Measurements from ENCODE around the gene LONP1.
A peak's percentile ranks its signal among the peaks of the same experiment; 100 is the strongest.
"Not testable (repeated sequence)": the region's sequence is repeated elsewhere in the genome, so short reads cannot be mapped to it uniquely, and the experiment has no call there.

Gene LONP1

GRCh38 chr19:5743630-5744029, 23.7 kb upstream of the LONP1 start:
- Histone ChIP-seq H3K4me3 (ENCODE audit: insufficient read length, low read depth) (no peak overlapping the region), H3K4me1 (ENCODE audit: insufficient read depth, insufficient read length) (peaks cover 3% of the 10 kb centered on the region), H3K36me3 (ENCODE audit: insufficient read depth, insufficient read length, low read length) (no peaks in the 10 kb centered on the region), H3K9ac (ENCODE audit: insufficient read length, low read depth) (no peak overlapping the region), H3K27me3 (ENCODE audit: insufficient read depth, insufficient read length) (no peaks in the 10 kb centered on the region), H3K9me3 (ENCODE audit: insufficient read depth, low read length) (no peaks in the 10 kb centered on the region)
- no peak for DNase-seq (ENCODE audit: low read depth, low spot score)
- TF ChIP-seq YY1 (IDR thresholded peaks at IDR 0.05; ENCODE audit: insufficient read depth, insufficient read length) = no peak
- TF ChIP-seq SUZ12 (IDR thresholded peaks at IDR 0.05; ENCODE audit: extremely low read depth, insufficient read depth, insufficient read length) = no peak

DNA sequence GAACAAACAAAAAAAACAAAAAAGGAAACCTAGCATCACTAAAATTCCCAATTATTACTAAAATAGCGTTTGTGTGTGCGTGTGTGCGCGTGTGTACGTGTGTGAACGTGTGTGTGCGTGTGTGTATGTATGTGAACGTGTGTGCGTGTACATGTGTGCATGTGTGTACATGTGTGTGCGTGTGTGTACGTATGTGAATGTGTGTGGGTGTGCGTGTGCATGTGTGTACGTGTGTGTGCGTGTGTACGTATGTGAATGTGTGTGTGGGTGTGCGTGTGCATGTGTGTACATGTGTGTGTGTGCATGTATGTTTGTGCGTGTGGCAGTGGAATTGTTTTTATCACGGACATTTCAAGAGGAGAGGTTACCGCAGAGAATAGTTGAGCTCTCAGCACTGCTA, 22.1 kb upstream of the LONP1 start:
- Histone ChIP-seq H3K27me3 (ENCODE audit: insufficient read depth, insufficient read length) (no peaks in the 10 kb centered on the region), H3K4me1 (ENCODE audit: insufficient read depth, insufficient read length) (peaks cover 3% of the 10 kb centered on the region), H3K9ac (ENCODE audit: insufficient read length, low read depth) (no peak overlapping the region), H3K9me3 (ENCODE audit: insufficient read depth, low read length) (no peaks in the 10 kb centered on the region), H3K4me3 (ENCODE audit: insufficient read length, low read depth) (no peak overlapping the region), H3K36me3 (ENCODE audit: insufficient read depth, insufficient read length, low read length) (no peaks in the 10 kb centered on the region)
- DNase-seq (ENCODE audit: low read depth, low spot score) = no peak
- TF ChIP-seq ZNF274 (IDR thresholded peaks at IDR 0.05; ENCODE audit: low read depth, low read length) = no peak
- no peak for TF ChIP-seq SUZ12 (IDR thresholded peaks at IDR 0.05; ENCODE audit: extremely low read depth, insufficient read depth, insufficient read length)
- TF ChIP-seq YY1 (IDR thresholded peaks at IDR 0.05; ENCODE audit: insufficient read depth, insufficient read length) = no peak

GRCh38 chr19:5738423-5738822, 18.5 kb upstream of the LONP1 start:
- no peaks in the 10 kb centered on the region for H3K9me3 ChIP-seq (ENCODE audit: insufficient read depth, low read length)
- DNase-seq (ENCODE audit: low read depth, low spot score) = no peak
- no peak overlapping the region for H3K9ac ChIP-seq (ENCODE audit: insufficient read length, low read depth)
- peaks cover 3% of the 10 kb centered on the region for H3K4me1 ChIP-seq (ENCODE audit: insufficient read depth, insufficient read length)
- no peak overlapping the region for H3K4me3 ChIP-seq (ENCODE audit: insufficient read length, low read depth)
- H3K27me3 ChIP-seq (ENCODE audit: insufficient read depth, insufficient read length) = no peaks in the 10 kb centered on the region
- no peaks in the 10 kb centered on the region for H3K36me3 ChIP-seq (ENCODE audit: insufficient read depth, insufficient read length, low read length)
- TF ChIP-seq YY1 (IDR thresholded peaks at IDR 0.05; ENCODE audit: insufficient read depth, insufficient read length) (no peak), SUZ12 (IDR thresholded peaks at IDR 0.05; ENCODE audit: extremely low read depth, insufficient read depth, insufficient read length) (no peak), ZNF274 (IDR thresholded peaks at IDR 0.05; ENCODE audit: low read depth, low read length) (no peak)

DNA sequence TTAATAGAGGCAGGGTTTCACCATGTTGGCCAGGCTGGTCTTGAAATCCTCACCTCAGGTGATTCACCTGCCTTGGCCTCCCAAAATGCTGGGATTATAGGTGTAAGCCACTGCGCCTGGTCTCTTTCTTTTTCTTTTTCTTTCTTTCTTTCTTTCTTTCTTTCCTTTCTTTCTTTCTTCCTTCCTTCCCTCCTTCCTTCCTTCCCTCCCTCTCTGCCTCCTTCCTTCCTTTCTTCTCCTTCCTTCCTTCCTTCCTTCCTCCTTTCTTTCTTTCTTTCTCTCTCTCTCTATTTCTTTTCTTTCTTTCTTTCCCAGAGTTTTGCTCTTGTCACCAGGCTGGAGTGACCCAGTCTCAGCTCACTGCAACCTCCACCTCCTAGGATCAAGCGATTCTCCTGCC, 13.2 kb upstream of the LONP1 start:
- not testable (repeated sequence) for DNase-seq (ENCODE audit: low read depth, low spot score); H3K9me3 ChIP-seq (ENCODE audit: insufficient read depth, low read length); H3K4me1 ChIP-seq (ENCODE audit: insufficient read depth, insufficient read length); H3K27me3 ChIP-seq (ENCODE audit: insufficient read depth, insufficient read length); H3K4me3 ChIP-seq (ENCODE audit: insufficient read length, low read depth); H3K36me3 ChIP-seq (ENCODE audit: insufficient read depth, insufficient read length, low read length); H3K9ac ChIP-seq (ENCODE audit: insufficient read length, low read depth)

GRCh38 chr19:5727453-5728050, 7.6 kb upstream of the LONP1 start:
- DNase-seq (ENCODE audit: low read depth, low spot score) = no peak
- H3K36me3 ChIP-seq (ENCODE audit: insufficient read depth, insufficient read length, low read length) = no peaks in the 10 kb centered on the region
- H3K9ac ChIP-seq (ENCODE audit: insufficient read length, low read depth) = no peak overlapping the region
- H3K27me3 ChIP-seq (ENCODE audit: insufficient read depth, insufficient read length) = no peaks in the 10 kb centered on the region
- no peaks in the 10 kb centered on the region for H3K4me1 ChIP-seq (ENCODE audit: insufficient read depth, insufficient read length)
- TF ChIP-seq YY1 (IDR thresholded peaks at IDR 0.05; ENCODE audit: insufficient read depth, insufficient read length) = no peak
- no peak overlapping the region for H3K4me3 ChIP-seq (ENCODE audit: insufficient read length, low read depth)
- no peaks in the 10 kb centered on the region for H3K9me3 ChIP-seq (ENCODE audit: insufficient read depth, low read length)

DNA sequence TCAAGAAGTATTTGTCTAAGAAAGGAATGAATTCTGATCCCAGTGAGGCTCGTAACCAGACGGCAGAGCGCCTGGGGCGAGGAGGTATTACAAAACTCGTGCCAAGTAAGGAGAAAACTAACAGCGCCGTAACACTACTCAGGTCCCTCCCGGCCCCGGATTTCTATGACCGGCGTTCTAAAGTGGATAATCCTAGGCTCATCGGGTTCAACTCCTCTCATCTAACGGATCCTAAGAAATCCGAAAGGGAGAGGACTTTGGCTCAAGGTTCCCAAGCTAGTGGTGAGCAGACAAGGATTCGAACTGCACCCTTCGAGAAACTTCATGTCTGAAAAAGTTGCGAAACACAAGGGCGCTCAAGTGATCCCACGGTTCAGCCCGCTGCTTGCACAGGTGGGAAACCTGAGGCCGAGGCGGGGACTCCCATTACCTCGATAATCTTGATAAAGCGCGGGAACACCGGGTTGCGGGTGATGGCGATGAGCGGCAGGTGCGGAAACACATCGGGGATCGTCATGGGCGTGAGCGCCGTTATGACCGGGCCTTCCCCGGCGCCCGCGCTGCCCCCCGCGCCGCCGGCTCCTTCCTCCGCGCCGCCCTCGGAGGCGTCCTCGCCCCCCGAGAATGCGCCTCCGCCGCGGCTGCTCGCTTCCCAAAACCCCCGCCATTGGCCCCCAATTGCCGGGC, 529 bp downstream of the LONP1 start:
- H3K9ac ChIP-seq (ENCODE audit: insufficient read length, low read depth) = peak overlapping the region; percentile 99
- DNase-seq (ENCODE audit: low read depth, low spot score) = no peak

GRCh38 chr19:5718579-5719273, 1.2 kb downstream of the LONP1 start:
- Histone ChIP-seq H3K4me1 (ENCODE audit: insufficient read depth, insufficient read length) (peaks cover 5% of the 10 kb centered on the region), H3K9me3 (ENCODE audit: insufficient read depth, low read length) (no peaks in the 10 kb centered on the region), H3K9ac (ENCODE audit: insufficient read length, low read depth) (peak overlapping the region; percentile 99), H3K36me3 (ENCODE audit: insufficient read depth, insufficient read length, low read length) (peaks cover 34% of the 10 kb centered on the region), H3K27me3 (ENCODE audit: insufficient read depth, insufficient read length) (no peaks in the 10 kb centered on the region), H3K4me3 (ENCODE audit: insufficient read length, low read depth) (peak overlapping the region; percentile 98)
- no peak for DNase-seq (ENCODE audit: low read depth, low spot score)
- TF ChIP-seq SUZ12 (IDR thresholded peaks at IDR 0.05; ENCODE audit: extremely low read depth, insufficient read depth, insufficient read length) = no peak
- TF ChIP-seq YY1 (IDR thresholded peaks at IDR 0.05; ENCODE audit: insufficient read depth, insufficient read length) = no peak
- no peak for TF ChIP-seq ZNF274 (IDR thresholded peaks at IDR 0.05; ENCODE audit: low read depth, low read length)

More for the DNA sequence above, 529 bp downstream of the LONP1 start:
- Histone ChIP-seq H3K9me3 (ENCODE audit: insufficient read depth, low read length) (no peaks in the 10 kb centered on the region), H3K4me3 (ENCODE audit: insufficient read length, low read depth) (peak overlapping the region; percentile 98), H3K36me3 (ENCODE audit: insufficient read depth, insufficient read length, low read length) (peaks cover 29% of the 10 kb centered on the region), H3K4me1 (ENCODE audit: insufficient read depth, insufficient read length) (peaks cover 5% of the 10 kb centered on the region), H3K27me3 (ENCODE audit: insufficient read depth, insufficient read length) (no peaks in the 10 kb centered on the region)
- TF ChIP-seq ZNF274 (IDR thresholded peaks at IDR 0.05; ENCODE audit: low read depth, low read length) (no peak), YY1 (IDR thresholded peaks at IDR 0.05; ENCODE audit: insufficient read depth, insufficient read length) (no peak), SUZ12 (IDR thresholded peaks at IDR 0.05; ENCODE audit: extremely low read depth, insufficient read depth, insufficient read length) (no peak)
